H1 (cell line): ENCODE data around the gene METTL25B. TPM values are rescaled to one million over a fixed set of nuclear protein-coding genes. Genes with fewer than 3 reads are reported as not detected.
A peak's percentile ranks its signal among the peaks of the same experiment; 100 is the strongest.

Source experiments
- CTCF ChIA-PET: fragments of 300-600 bp; sonication (Branson Sonifier 250); formaldehyde crosslinking; loops from one replicate; lab custom pipeline; 2021; ENCODE audit not compliant: partially characterized antibody; lab: Charles Lee
- POLR2A ChIA-PET: fragments of 300-600 bp; sonication (Branson Sonifier 250); formaldehyde crosslinking; loops from one replicate; lab custom pipeline; 2021; ENCODE audit warnings: inconsistent platforms; ENCODE audit not compliant: partially characterized antibody; lab: Charles Lee
- DNase-seq, 2 experiments: peaks; one replicate each; pipeline versions ENCODE4 v3.0.0 to v3.0.0-alpha.2; 2010 to 2022; ENCODE audit warnings: low spot score in 2 of 2, low read depth in 1 of 2, mixed read lengths in 1 of 2
- FAIRE-seq: peaks from 2 replicates; lab custom pipeline; 2011; peaks lifted over from hg19 to GRCh38; lab: Jason Lieb, UNC
- H2AFZ ChIP-seq: 2 replicates; pipeline ENCODE4 v1.8.1; 2012; ENCODE audit warnings: low read length, inconsistent platforms
- H2AK5ac ChIP-seq: 2 replicates; pipeline ENCODE4 v1.6.1; 2013; ENCODE audit warnings: low read depth, low read length
- H2BK120ac ChIP-seq: replicated peaks from 2 replicates; pipeline ENCODE3; 2013; ENCODE audit warnings: low read depth, low read length, inconsistent platforms
- H2BK12ac ChIP-seq: 2 replicates; pipeline ENCODE4 v1.6.1; 2013; ENCODE audit warnings: low read depth, low read length
- H2BK15ac ChIP-seq: 2 replicates; pipeline ENCODE4 v1.6.1; 2013; ENCODE audit warnings: low read length
- H2BK20ac ChIP-seq: 2 replicates; pipeline ENCODE4 v1.6.1; 2013; ENCODE audit warnings: low read length
- H2BK5ac ChIP-seq: 2 replicates; pipeline ENCODE4 v1.6.1; 2013; ENCODE audit warnings: low read depth, low read length
- H3K14ac ChIP-seq: 2 replicates; pipeline ENCODE4 v1.6.1; 2013; ENCODE audit warnings: inconsistent platforms; ENCODE audit not compliant: insufficient read length
- H3K18ac ChIP-seq: 2 replicates; pipeline ENCODE4 v1.6.1; 2013; ENCODE audit warnings: low read length; ENCODE audit errors: extremely low read depth
- H3K23ac ChIP-seq: 2 replicates; pipeline ENCODE4 v1.6.1; 2013; ENCODE audit warnings: inconsistent platforms; ENCODE audit not compliant: insufficient read length
- H3K23me2 ChIP-seq: 2 replicates; pipeline ENCODE4 v1.6.1; 2013; ENCODE audit warnings: low read depth, low read length
- H3K27ac ChIP-seq: 2 replicates; pipeline ENCODE4 v1.6.1; 2011; ENCODE audit warnings: low read depth, low read length, inconsistent platforms
- H3K27me3 ChIP-seq, 4 experiments: replicated peaks in 1 of 4; 1 replicate in 1 of 4; 2 replicates in 3 of 4; pipeline versions ENCODE4 v1.6.1 to v1.8.1; 2011 to 2013; ENCODE audit warnings: low read length in 3 of 4, mild to moderate bottlenecking in 3 of 4, inconsistent platforms in 2 of 4, mixed read lengths in 2 of 4, moderate library complexity in 1 of 4; ENCODE audit not compliant: control insufficient read depth in 3 of 4, insufficient read depth in 3 of 4; ENCODE audit errors: extremely low read depth in 1 of 4
- H3K36me3 ChIP-seq, 4 experiments: 2 replicates each; pipeline versions ENCODE4 v1.6.1 to v1.8.1; 2011 to 2013; ENCODE audit warnings: mild to moderate bottlenecking in 4 of 4, low read length in 3 of 4, moderate library complexity in 2 of 4, control low read depth in 1 of 4, inconsistent platforms in 1 of 4; ENCODE audit not compliant: insufficient read depth in 4 of 4, control insufficient read depth in 2 of 4
- H3K4ac ChIP-seq: replicated peaks from 2 replicates; pipeline ENCODE3; 2013; ENCODE audit warnings: low read length, low read depth, mixed read lengths, inconsistent platforms; ENCODE audit not compliant: insufficient read length
- H3K4me1 ChIP-seq, 4 experiments: replicated peaks in 1 of 4; 1 replicate in 1 of 4; 2 replicates in 3 of 4; pipeline versions ENCODE4 v1.6.1 to v1.8.1; 2011 to 2013; ENCODE audit warnings: low read length in 3 of 4, inconsistent platforms in 2 of 4, mixed read lengths in 1 of 4; ENCODE audit not compliant: insufficient read depth in 4 of 4, control insufficient read depth in 3 of 4
- H3K4me2 ChIP-seq, 2 experiments: 2 replicates each; pipeline versions ENCODE4 v1.6.1 to v1.8.1; 2011 to 2013; ENCODE audit warnings: low read depth in 2 of 2, low read length in 2 of 2, control low read depth in 1 of 2, inconsistent platforms in 1 of 2, mild to moderate bottlenecking in 1 of 2; ENCODE audit not compliant: insufficient read depth in 1 of 2
- H3K4me3 ChIP-seq, 4 experiments: fragments of 200-600, 300-600 bp in 1 of 4; sonication (generic), shearing (Covaris generic), sonication (Bioruptor Twin) in 1 of 4; 2 replicates each; pipeline versions ENCODE4 v1.5.1 to v1.8.1; 2011 to 2016; ENCODE audit warnings: low read length in 4 of 4, low read depth in 3 of 4, control low read depth in 2 of 4, inconsistent platforms in 2 of 4, mild to moderate bottlenecking in 2 of 4, mixed read lengths in 1 of 4, moderate library complexity in 1 of 4; ENCODE audit not compliant: insufficient read depth in 2 of 4; ENCODE audit errors: extremely low read depth in 1 of 4
- H3K56ac ChIP-seq: replicated peaks from 2 replicates; pipeline ENCODE3; 2013; ENCODE audit warnings: low read depth, mild to moderate bottlenecking, mixed read lengths, low read length, inconsistent platforms; ENCODE audit not compliant: insufficient read length
- H3K79me1 ChIP-seq: 2 replicates; pipeline ENCODE4 v1.6.1; 2013; ENCODE audit warnings: low read depth, low read length, control low read depth
- H3K79me2 ChIP-seq, 2 experiments: 2 replicates each; pipeline versions ENCODE4 v1.6.1 to v1.8.1; 2012 to 2013; ENCODE audit warnings: low read length in 2 of 2, mild to moderate bottlenecking in 2 of 2, inconsistent platforms in 1 of 2; ENCODE audit not compliant: insufficient read depth in 2 of 2, control insufficient read depth in 1 of 2
- H3K9ac ChIP-seq, 4 experiments: replicated peaks in 1 of 4; 1 replicate in 1 of 4; 2 replicates in 3 of 4; pipeline versions ENCODE4 v1.6.1 to v1.8.1; 2011 to 2013; ENCODE audit warnings: low read depth in 3 of 4, low read length in 3 of 4, control low read depth in 2 of 4, mild to moderate bottlenecking in 2 of 4, moderate library complexity in 2 of 4, inconsistent platforms in 1 of 4; ENCODE audit errors: extremely low read depth in 1 of 4
- H3K9me3 ChIP-seq, 2 experiments: 2 replicates each; pipeline versions ENCODE4 v1.6.1 to v1.8.1; 2012 to 2013; ENCODE audit warnings: mild to moderate bottlenecking in 2 of 2, moderate library complexity in 2 of 2, control low read depth in 1 of 2, inconsistent platforms in 1 of 2, low read depth in 1 of 2, low read length in 1 of 2, mixed read lengths in 1 of 2; ENCODE audit not compliant: insufficient read depth in 2 of 2
- H4K20me1 ChIP-seq, 2 experiments: replicated peaks in 1 of 2; 2 replicates each; pipeline versions ENCODE3 to v1.8.1; 2011 to 2013; ENCODE audit warnings: inconsistent platforms in 2 of 2, low read length in 2 of 2, mild to moderate bottlenecking in 1 of 2; ENCODE audit not compliant: insufficient read depth in 2 of 2, control insufficient read depth in 1 of 2
- H4K5ac ChIP-seq: 2 replicates; pipeline ENCODE4 v1.6.1; 2013; ENCODE audit warnings: low read length, low read depth, mixed read lengths, inconsistent platforms; ENCODE audit not compliant: insufficient read length
- H4K8ac ChIP-seq: 2 replicates; pipeline ENCODE4 v1.8.0; 2013; ENCODE audit warnings: mild to moderate bottlenecking, moderate library complexity, low read length, inconsistent platforms; ENCODE audit not compliant: insufficient read depth; ENCODE audit errors: extremely low read depth
- H4K91ac ChIP-seq: replicated peaks from 2 replicates; pipeline ENCODE3; 2013; ENCODE audit warnings: low read length, mixed read lengths, inconsistent platforms; ENCODE audit not compliant: insufficient read length
- ASH2L ChIP-seq: fragments of 200-600, 300-600 bp; sonication (generic); IDR thresholded peaks from one replicate; pipeline ENCODE4 v1.7.1; 2017; ENCODE audit warnings: low read length
- HDAC2 ChIP-seq, 2 experiments: fragments of 300-600 bp in 1 of 2; sonication (generic) in 1 of 2; IDR thresholded peaks; 2 replicates each; pipeline ENCODE4 v1.6.1; 2011 to 2012; ENCODE audit warnings: low read depth in 2 of 2, low read length in 2 of 2, mild to moderate bottlenecking in 2 of 2, moderate library complexity in 2 of 2, borderline replicate concordance in 1 of 2, inconsistent platforms in 1 of 2
- JUN ChIP-seq: IDR thresholded peaks from 2 replicates; pipeline ENCODE4 v1.6.1; 2011; ENCODE audit warnings: low read depth, mild to moderate bottlenecking, improper control_type of control experiment, low read length
- JUND ChIP-seq: IDR thresholded peaks from 2 replicates; pipeline ENCODE4 v1.6.1; 2011; ENCODE audit warnings: mild to moderate bottlenecking, improper control_type of control experiment, low read length
- KDM1A ChIP-seq: fragments of 200-600, 300-600 bp; sonication (generic); IDR thresholded peaks from 2 replicates; pipeline ENCODE4 v1.7.1; 2016; ENCODE audit warnings: mild to moderate bottlenecking, low read length, borderline replicate concordance
- MAFK ChIP-seq: IDR thresholded peaks from 2 replicates; pipeline ENCODE4 v1.6.1; 2012; ENCODE audit warnings: low read depth, mild to moderate bottlenecking, improper control_type of control experiment, low read length
- MAX ChIP-seq: IDR thresholded peaks from 2 replicates; pipeline ENCODE4 v1.6.1; 2012; ENCODE audit warnings: inconsistent platforms
- PHF8 ChIP-seq: fragments of 200-600 bp; sonication (generic); conservative IDR thresholded peaks from 2 replicates; pipeline ENCODE4 v1.7.1; 2012; ENCODE audit warnings: low read depth, mild to moderate bottlenecking, inconsistent platforms, low read length, moderate library complexity
- POU5F1 ChIP-seq: IDR thresholded peaks from 2 replicates; pipeline ENCODE4 v1.6.1; 2011; ENCODE audit warnings: low read depth, mild to moderate bottlenecking, low read length, moderate library complexity
- TCF12 ChIP-seq: IDR thresholded peaks from 2 replicates; pipeline ENCODE4 v1.6.1; 2011; ENCODE audit warnings: low read depth, mild to moderate bottlenecking, low read length
- TEAD4 ChIP-seq: IDR thresholded peaks from 2 replicates; pipeline ENCODE4 v1.6.1; 2012; ENCODE audit warnings: low read depth, low read length, inconsistent platforms, mixed read lengths
- WGBS, 2 experiments: shearing (Covaris generic) in 1 of 2; methylation state at CpG; one replicate each; pipeline versions ENCODE4 v1.1.6 to v1.1.7; 2013 to 2015; ENCODE audit warnings: low lambda C conversion rate in 2 of 2, mixed read lengths in 2 of 2, inconsistent platforms in 1 of 2, low coverage in 1 of 2, missing lambda C conversion rate in 1 of 2; ENCODE audit not compliant: insufficient replicate concordance in 2 of 2, insufficient coverage in 1 of 2, insufficient read length in 1 of 2; ENCODE audit errors: extremely low coverage in 1 of 2, missing lambda C conversion rate in 1 of 2; 5-methylcytosine and 5-hydroxymethylcytosine counted together
- polyA plus RNA-seq, 7 experiments: library from polyadenylated mRNA; depleted of rRNA in 3 of 7; stranded (reverse) in 5 of 7; unstranded in 2 of 7; fragments of >200 nt in 5 of 7; fragments of 200-250 nt in 2 of 7; gene quantifications; 1 replicate in 5 of 7; 2 replicates in 1 of 7; 4 replicates in 1 of 7; pipeline versions ENCODE4 v1.2.1 to v1.2.3, GENCODE V29; 2011 to 2013; ENCODE audit warnings: missing spikeins in 2 of 7, mixed read lengths in 2 of 7
- total RNA-seq: library from RNA; stranded (reverse); fragmentation: NEBNext Ultra II Directional; extraction: Animal tissue kit (Norgen Biotek cat#: 25700); gene quantifications from 2 replicates; pipeline ENCODE4 v1.2.1, GENCODE V29; 2021

Gene METTL25B
- total and polyA plus RNA-seq, 2 of the 8 experiments (the other 6 are each of a cell fraction or from before 2014, with no cell fraction given), result 28.4 to 30.1 TPM

- no peak overlapping the region for H2AK5ac ChIP-seq
- H3K9ac ChIP-seq, result 0 out of 7 replicates have a peak overlapping the region, but pooled peaks of 2 of the 4 experiments have one; percentile 25 to 46
- peak overlapping the region; percentile 57; the same call in 1 of the 2 replicates for H3K27ac ChIP-seq
- no peak overlapping the region for H3K23ac ChIP-seq
- peak overlapping the region; percentile 82 for H4K5ac ChIP-seq
- peak; percentile 90 for FAIRE-seq
- peak overlapping the region; percentile 98 for H3K4ac ChIP-seq
- H3K56ac ChIP-seq, result peak overlapping the region; percentile 32
- ChIA-PET POLR2A (interaction anchor here (0.9 to 16.9 kb wide), 15 partner anchors 8 to 216 kb away, joined by 3 to 530 read pairs (median 7); partner anchors contain the start of genes HDGF, ISG20L2, METTL25B and MRPL24), CTCF (interaction anchor here (0.8 to 66.0 kb wide), 9 partner anchors 3 to 182 kb away, joined by 3 to 4284 read pairs (median 18); partner anchors contain the start of genes CRABP2, INSRR, ISG20L2 and METTL25B)
- H3K4me2 ChIP-seq, result peak overlapping the region; percentile 77 to 94
- H3K36me3 ChIP-seq, result no peaks in the 10 kb centered on the region
- H2BK120ac ChIP-seq, result peak overlapping the region; percentile 77
- WGBS, 2 experiments, result 8% methylated on average over 4 of the region's 4 CpGs; no CpG with 5 or more reads in 1 of the 2 experiments
- no peaks in the 10 kb centered on the region for H3K79me1 ChIP-seq
- H2BK12ac ChIP-seq, result peak overlapping the region; percentile 99
- no peak overlapping the region for H3K14ac ChIP-seq
- H4K91ac ChIP-seq, result peak overlapping the region; percentile 94
- no peak overlapping the region for H2BK15ac ChIP-seq
- peak overlapping the region in 3 of 4 experiments; percentile 21 to 80 (median 30); a peak in 6 of 8 replicates for H3K4me3 ChIP-seq
- H3K79me2 ChIP-seq, result peaks cover 7 to 18% of the 10 kb centered on the region in 2 experiments; a peak in 2 of 4 replicates
- H2AFZ ChIP-seq, result no peak overlapping the region
- peaks cover 0 to 19% (median 8%) of the 10 kb centered on the region in 4 experiments; a peak in 4 of 7 replicates for H3K27me3 ChIP-seq
- peaks cover 27 to 64% (median 46%) of the 10 kb centered on the region in 4 experiments for H3K4me1 ChIP-seq
- H4K8ac ChIP-seq, result peak overlapping the region; percentile 91; the same call in 1 of the 2 replicates
- DNase-seq, result peak in 1 of 2 experiments; percentile 76
- H2BK5ac ChIP-seq, result peak overlapping the region; percentile 99; the same call in 1 of the 2 replicates
- peak overlapping the region; percentile 63; the same call in 1 of the 2 replicates for H2BK20ac ChIP-seq
- H3K23me2 ChIP-seq, result peaks cover 31% of the 10 kb centered on the region; the same call in 1 of the 2 replicates
- H3K18ac ChIP-seq, result peak overlapping the region; percentile 98
- no peaks in the 10 kb centered on the region for H3K9me3 ChIP-seq
- peaks cover under 1 to 7% of the 10 kb centered on the region in 2 experiments for H4K20me1 ChIP-seq
- TF ChIP-seq HDAC2 (IDR thresholded peaks at IDR 0.05; ENCODE audit: borderline replicate concordance in 1 of 2, low read depth in 2 of 2, low read length in 2 of 2) (no peak; a peak in 1 of 4 replicates), KDM1A (peak; percentile 64; the same call in 1 of the 2 replicates), TCF12 (no peak), MAX (0 out of 2 replicates have a peak, but pooled peaks have one; percentile 29), MAFK (no peak), TEAD4 (0 out of 2 replicates have a peak, but pooled peaks have one; percentile 30), PHF8 (no peak), ASH2L (peak; percentile 70), JUN (peak; percentile 62; the same call in 1 of the 2 replicates), JUND (0 out of 2 replicates have a peak, but pooled peaks have one; percentile 34), POU5F1 (no peak)
Observed at GRCh38 chr1:156708218-156708661, 20.0 kb upstream of the METTL25B start.
